ENCODE results near the gene PDCD1LG2. TPM values are rescaled to one million over a fixed set of nuclear protein-coding genes. Genes with fewer than 3 reads are reported as not detected.

Gene PDCD1LG2
- total and polyA plus RNA-seq, 2 of the 8 experiments (the other 6 are each of a cell fraction or from before 2014, with no cell fraction given): not detected

DNA sequence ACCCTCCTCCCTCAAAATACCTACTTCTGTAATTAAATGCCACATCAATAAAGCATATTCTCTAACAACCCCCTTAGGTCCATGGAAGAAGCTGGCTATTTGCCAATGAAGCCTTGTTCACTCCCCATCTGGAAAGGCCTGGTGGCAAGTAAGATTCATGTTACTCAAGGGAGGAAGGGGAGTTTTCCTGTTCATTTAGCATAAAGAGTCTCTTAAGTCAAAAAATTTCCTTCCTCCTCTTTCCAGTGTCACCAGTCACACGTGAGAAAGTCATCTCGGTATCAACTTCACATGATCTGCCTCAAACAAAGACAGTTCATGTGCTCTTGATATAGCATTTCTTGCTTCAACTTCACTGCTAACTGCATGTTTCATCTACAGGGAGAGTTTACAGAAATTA is 85.8 kb downstream of the PDCD1LG2 start (continued):
- TF ChIP-seq, protein P1, sequence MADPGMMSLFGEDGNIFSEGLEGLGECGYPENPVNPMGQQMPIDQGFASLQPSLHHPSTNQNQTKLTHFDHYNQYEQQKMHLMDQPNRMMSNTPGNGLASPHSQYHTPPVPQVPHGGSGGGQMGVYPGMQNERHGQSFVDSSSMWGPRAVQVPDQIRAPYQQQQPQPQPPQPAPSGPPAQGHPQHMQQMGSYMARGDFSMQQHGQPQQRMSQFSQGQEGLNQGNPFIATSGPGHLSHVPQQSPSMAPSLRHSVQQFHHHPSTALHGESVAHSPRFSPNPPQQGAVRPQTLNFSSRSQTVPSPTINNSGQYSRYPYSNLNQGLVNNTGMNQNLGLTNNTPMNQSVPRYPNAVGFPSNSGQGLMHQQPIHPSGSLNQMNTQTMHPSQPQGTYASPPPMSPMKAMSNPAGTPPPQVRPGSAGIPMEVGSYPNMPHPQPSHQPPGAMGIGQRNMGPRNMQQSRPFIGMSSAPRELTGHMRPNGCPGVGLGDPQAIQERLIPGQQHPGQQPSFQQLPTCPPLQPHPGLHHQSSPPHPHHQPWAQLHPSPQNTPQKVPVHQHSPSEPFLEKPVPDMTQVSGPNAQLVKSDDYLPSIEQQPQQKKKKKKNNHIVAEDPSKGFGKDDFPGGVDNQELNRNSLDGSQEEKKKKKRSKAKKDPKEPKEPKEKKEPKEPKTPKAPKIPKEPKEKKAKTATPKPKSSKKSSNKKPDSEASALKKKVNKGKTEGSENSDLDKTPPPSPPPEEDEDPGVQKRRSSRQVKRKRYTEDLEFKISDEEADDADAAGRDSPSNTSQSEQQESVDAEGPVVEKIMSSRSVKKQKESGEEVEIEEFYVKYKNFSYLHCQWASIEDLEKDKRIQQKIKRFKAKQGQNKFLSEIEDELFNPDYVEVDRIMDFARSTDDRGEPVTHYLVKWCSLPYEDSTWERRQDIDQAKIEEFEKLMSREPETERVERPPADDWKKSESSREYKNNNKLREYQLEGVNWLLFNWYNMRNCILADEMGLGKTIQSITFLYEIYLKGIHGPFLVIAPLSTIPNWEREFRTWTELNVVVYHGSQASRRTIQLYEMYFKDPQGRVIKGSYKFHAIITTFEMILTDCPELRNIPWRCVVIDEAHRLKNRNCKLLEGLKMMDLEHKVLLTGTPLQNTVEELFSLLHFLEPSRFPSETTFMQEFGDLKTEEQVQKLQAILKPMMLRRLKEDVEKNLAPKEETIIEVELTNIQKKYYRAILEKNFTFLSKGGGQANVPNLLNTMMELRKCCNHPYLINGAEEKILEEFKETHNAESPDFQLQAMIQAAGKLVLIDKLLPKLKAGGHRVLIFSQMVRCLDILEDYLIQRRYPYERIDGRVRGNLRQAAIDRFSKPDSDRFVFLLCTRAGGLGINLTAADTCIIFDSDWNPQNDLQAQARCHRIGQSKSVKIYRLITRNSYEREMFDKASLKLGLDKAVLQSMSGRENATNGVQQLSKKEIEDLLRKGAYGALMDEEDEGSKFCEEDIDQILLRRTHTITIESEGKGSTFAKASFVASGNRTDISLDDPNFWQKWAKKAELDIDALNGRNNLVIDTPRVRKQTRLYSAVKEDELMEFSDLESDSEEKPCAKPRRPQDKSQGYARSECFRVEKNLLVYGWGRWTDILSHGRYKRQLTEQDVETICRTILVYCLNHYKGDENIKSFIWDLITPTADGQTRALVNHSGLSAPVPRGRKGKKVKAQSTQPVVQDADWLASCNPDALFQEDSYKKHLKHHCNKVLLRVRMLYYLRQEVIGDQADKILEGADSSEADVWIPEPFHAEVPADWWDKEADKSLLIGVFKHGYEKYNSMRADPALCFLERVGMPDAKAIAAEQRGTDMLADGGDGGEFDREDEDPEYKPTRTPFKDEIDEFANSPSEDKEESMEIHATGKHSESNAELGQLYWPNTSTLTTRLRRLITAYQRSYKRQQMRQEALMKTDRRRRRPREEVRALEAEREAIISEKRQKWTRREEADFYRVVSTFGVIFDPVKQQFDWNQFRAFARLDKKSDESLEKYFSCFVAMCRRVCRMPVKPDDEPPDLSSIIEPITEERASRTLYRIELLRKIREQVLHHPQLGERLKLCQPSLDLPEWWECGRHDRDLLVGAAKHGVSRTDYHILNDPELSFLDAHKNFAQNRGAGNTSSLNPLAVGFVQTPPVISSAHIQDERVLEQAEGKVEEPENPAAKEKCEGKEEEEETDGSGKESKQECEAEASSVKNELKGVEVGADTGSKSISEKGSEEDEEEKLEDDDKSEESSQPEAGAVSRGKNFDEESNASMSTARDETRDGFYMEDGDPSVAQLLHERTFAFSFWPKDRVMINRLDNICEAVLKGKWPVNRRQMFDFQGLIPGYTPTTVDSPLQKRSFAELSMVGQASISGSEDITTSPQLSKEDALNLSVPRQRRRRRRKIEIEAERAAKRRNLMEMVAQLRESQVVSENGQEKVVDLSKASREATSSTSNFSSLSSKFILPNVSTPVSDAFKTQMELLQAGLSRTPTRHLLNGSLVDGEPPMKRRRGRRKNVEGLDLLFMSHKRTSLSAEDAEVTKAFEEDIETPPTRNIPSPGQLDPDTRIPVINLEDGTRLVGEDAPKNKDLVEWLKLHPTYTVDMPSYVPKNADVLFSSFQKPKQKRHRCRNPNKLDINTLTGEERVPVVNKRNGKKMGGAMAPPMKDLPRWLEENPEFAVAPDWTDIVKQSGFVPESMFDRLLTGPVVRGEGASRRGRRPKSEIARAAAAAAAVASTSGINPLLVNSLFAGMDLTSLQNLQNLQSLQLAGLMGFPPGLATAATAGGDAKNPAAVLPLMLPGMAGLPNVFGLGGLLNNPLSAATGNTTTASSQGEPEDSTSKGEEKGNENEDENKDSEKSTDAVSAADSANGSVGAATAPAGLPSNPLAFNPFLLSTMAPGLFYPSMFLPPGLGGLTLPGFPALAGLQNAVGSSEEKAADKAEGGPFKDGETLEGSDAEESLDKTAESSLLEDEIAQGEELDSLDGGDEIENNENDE (IDR thresholded peaks at IDR 0.05; ENCODE audit: insufficient replicate concordance, low read length): no peak
- TF ChIP-seq EP300 (IDR thresholded peaks at IDR 0.05; ENCODE audit: borderline replicate concordance in 1 of 2, low read depth in 2 of 2, low read length in 2 of 2) (no peak), TBP (IDR thresholded peaks at IDR 0.05; ENCODE audit: low read depth, low read length) (no peak), ZNF274 (IDR thresholded peaks at IDR 0.05; ENCODE audit: borderline replicate concordance, extremely low read depth, low read length) (no peak)
